NCI-H2107 (cell line): ENCODE measurements around the gene HYAL1.

Experiments used
- DNase-seq: peaks from one replicate; lab custom pipeline; 2025; lab: John Stamatoyannopoulos, UW

Gene HYAL1

GRCh38 chr3:50334339-50335075, 31.1 kb upstream of the HYAL1 start:
- no peak for DNase-seq

- DNase-seq = no peak
These were observed 30.5 kb upstream of the HYAL1 start for GRCh38 chr3:50333744-50334328.

GRCh38 chr3:50331364-50331907, 28.1 kb upstream of the HYAL1 start:
- DNase-seq = no peak

- DNase-seq = no peak
These were observed 27.0 kb upstream of the HYAL1 start for GRCh38 chr3:50330330-50330729.

GRCh38 chr3:50327943-50328691, 24.7 kb upstream of the HYAL1 start, which contains the start of gene TUSC2:
Gene TUSC2, minus strand, starts transcription at chr3:50328223. Its CDS starts 124 bp downstream, at chr3:50328099.
- DNase-seq = peak; percentile 66

GRCh38 chr3:50327129-50327528, 23.8 kb upstream of the HYAL1 start:
- DNase-seq = no peak

- no peak for DNase-seq
These were observed 22.8 kb upstream of the HYAL1 start for GRCh38 chr3:50326182-50326541.

GRCh38 chr3:50325497-50326181, 22.3 kb upstream of the HYAL1 start:
- no peak for DNase-seq

GRCh38 chr3:50325113-50325480, 21.7 kb upstream of the HYAL1 start:
- DNase-seq = no peak

GRCh38 chr3:50324351-50325112, 21.2 kb upstream of the HYAL1 start:
- no peak for DNase-seq

GRCh38 chr3:50323614-50324199, 20.3 kb upstream of the HYAL1 start:
- DNase-seq = no peak

GRCh38 chr3:50323092-50323600, 19.8 kb upstream of the HYAL1 start:
- DNase-seq = no peak

- DNase-seq = no peak
These were observed 19.2 kb upstream of the HYAL1 start, which contains the start of gene HYAL2 for GRCh38 chr3:50322386-50323091. Gene HYAL2, minus strand, starts transcription at chr3:50322745. Its CDS starts 2,256 bp downstream, at chr3:50320489.

- DNase-seq = no peak
These were observed 18.7 kb upstream of the HYAL1 start for GRCh38 chr3:50322115-50322385.

- DNase-seq = peak; percentile 51
These were observed 18.2 kb upstream of the HYAL1 start for GRCh38 chr3:50321336-50322114.

- DNase-seq = no peak
These were observed 17.5 kb upstream of the HYAL1 start for GRCh38 chr3:50320853-50321335.

- no peak for DNase-seq
These were observed 16.7 kb upstream of the HYAL1 start for GRCh38 chr3:50319894-50320625.

GRCh38 chr3:50319181-50319893, 16.0 kb upstream of the HYAL1 start:
- no peak for DNase-seq
